ENCODE results near the gene TLN1. TPM values are rescaled to one million over a fixed set of nuclear protein-coding genes. Genes with fewer than 3 reads are reported as not detected.

Gene TLN1
- total RNA-seq, 1 donor from 2014 or later = 226 TPM

DNA sequence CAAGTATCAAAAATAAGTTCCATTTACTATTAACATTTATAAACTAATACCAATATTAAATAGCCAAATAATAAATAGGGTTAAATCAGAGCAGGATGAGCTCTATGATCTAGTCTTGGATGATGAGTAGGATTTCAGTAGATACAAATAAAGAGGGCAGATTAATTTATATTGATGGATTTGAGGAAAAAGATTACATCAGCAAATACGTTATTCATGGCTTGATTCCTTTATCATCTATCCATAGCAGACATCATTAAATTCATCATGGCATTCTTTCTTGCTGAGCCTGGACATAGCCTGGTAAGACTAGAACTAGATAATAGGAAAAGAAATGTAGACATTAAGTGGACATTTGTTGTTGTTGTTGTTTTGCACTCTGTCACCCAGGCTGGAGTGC is 35.5 kb upstream of the TLN1 start:
- TF ChIP-seq CTCF (IDR thresholded peaks at IDR 0.05; ENCODE audit: unreplicated experiment) = no peak
- DNase-seq (ENCODE audit: low spot score in 2 of 2, unreplicated experiment in 2 of 2) = no peak
- no peaks in the 10 kb centered on the region for H3K9me3 Mint-ChIP-seq
- no peak overlapping the region for H3K4me3 Mint-ChIP-seq
- H3K27ac Mint-ChIP-seq = no peak overlapping the region
- no peaks in the 10 kb centered on the region for H3K36me3 Mint-ChIP-seq
- H3K4me1 Mint-ChIP-seq = no peaks in the 10 kb centered on the region
- H3K27me3 Mint-ChIP-seq (ENCODE audit: low read depth) = no peaks in the 10 kb centered on the region

DNA sequence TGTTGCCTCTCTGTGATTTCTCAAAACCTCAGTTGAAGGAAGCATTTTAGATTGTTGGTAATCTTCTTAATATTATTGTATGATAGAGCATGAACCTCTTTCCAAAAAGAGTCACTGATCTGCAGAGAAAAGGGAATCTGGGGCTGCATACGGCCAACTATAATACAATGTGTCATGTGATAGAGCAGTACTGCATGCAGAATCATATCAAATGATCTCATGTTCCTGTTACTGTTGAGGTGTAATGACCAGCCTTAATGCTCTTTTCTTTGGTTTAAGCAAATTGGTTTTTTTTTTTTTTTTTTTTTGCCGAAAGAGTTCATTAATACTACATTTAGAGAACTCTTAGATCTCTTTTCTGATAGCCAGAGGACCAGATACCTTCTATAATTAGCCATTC is 35.0 kb upstream of the TLN1 start:
- DNase-seq (ENCODE audit: low spot score in 2 of 2, unreplicated experiment in 2 of 2) = no peak

GRCh38 chr9:35763803-35764202 is 31.8 kb upstream of the TLN1 start:
- no peak overlapping the region for H3K4me3 Mint-ChIP-seq

More for the DNA sequence above, 35.0 kb upstream of the TLN1 start:
- H3K36me3 Mint-ChIP-seq = no peaks in the 10 kb centered on the region
- H3K4me3 Mint-ChIP-seq = no peak overlapping the region
- H3K9me3 Mint-ChIP-seq = no peaks in the 10 kb centered on the region
- no peak for TF ChIP-seq CTCF (IDR thresholded peaks at IDR 0.05; ENCODE audit: unreplicated experiment)
- no peak overlapping the region for H3K27ac Mint-ChIP-seq
- no peaks in the 10 kb centered on the region for H3K4me1 Mint-ChIP-seq
- no peaks in the 10 kb centered on the region for H3K27me3 Mint-ChIP-seq (ENCODE audit: low read depth)

GRCh38 chr9:35763181-35763580 is 31.2 kb upstream of the TLN1 start:
- no peak for DNase-seq (ENCODE audit: low spot score in 2 of 2, unreplicated experiment in 2 of 2)
- no peaks in the 10 kb centered on the region for H3K27me3 Mint-ChIP-seq (ENCODE audit: low read depth)
- H3K9me3 Mint-ChIP-seq = no peaks in the 10 kb centered on the region
- no peak overlapping the region for H3K27ac Mint-ChIP-seq
- peaks cover 15% of the 10 kb centered on the region for H3K4me1 Mint-ChIP-seq
- no peaks in the 10 kb centered on the region for H3K36me3 Mint-ChIP-seq
- no peak for TF ChIP-seq CTCF (IDR thresholded peaks at IDR 0.05; ENCODE audit: unreplicated experiment)
- no peak overlapping the region for H3K4me3 Mint-ChIP-seq

More at GRCh38 chr9:35763803-35764202, 31.8 kb upstream of the TLN1 start:
- DNase-seq (ENCODE audit: low spot score in 2 of 2, unreplicated experiment in 2 of 2) = no peak
- Mint-ChIP-seq H3K4me1 (peaks cover 10% of the 10 kb centered on the region), H3K36me3 (no peaks in the 10 kb centered on the region), H3K9me3 (no peaks in the 10 kb centered on the region), H3K27me3 (ENCODE audit: low read depth) (no peaks in the 10 kb centered on the region), H3K27ac (no peak overlapping the region)
- TF ChIP-seq CTCF (IDR thresholded peaks at IDR 0.05; ENCODE audit: unreplicated experiment) = no peak

DNA sequence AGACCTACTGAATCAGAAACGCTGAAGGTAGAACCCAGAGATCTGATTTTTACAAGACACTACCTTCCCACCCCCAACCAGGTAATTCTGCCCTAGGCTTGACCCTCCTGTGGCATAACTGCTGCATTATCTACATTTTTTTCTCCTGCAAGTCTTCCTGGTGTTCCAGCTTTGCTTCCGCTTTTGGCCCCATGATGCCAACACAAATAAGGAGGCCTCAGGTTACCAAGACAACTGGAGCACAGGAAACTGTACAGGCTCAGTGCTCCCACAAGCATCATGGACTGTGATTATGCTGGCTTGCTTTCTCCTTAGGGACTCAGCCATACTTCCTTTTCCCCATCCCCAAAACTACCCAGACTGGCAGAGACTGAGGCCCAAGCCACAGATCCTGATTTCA is 28.7 kb upstream of the TLN1 start:
- peaks cover 27% of the 10 kb centered on the region for H3K4me1 Mint-ChIP-seq
- H3K4me3 Mint-ChIP-seq = no peak overlapping the region
- no peaks in the 10 kb centered on the region for H3K27me3 Mint-ChIP-seq (ENCODE audit: low read depth)
- no peaks in the 10 kb centered on the region for H3K9me3 Mint-ChIP-seq
- no peak for DNase-seq (ENCODE audit: low spot score in 2 of 2, unreplicated experiment in 2 of 2)
- peak overlapping the region; percentile 0 for H3K27ac Mint-ChIP-seq
- peaks cover 5% of the 10 kb centered on the region for H3K36me3 Mint-ChIP-seq
- TF ChIP-seq CTCF (IDR thresholded peaks at IDR 0.05; ENCODE audit: unreplicated experiment) = no peak

GRCh38 chr9:35759795-35760194 is 27.8 kb upstream of the TLN1 start:
- TF ChIP-seq CTCF (IDR thresholded peaks at IDR 0.05; ENCODE audit: unreplicated experiment) = no peak
- no peak for DNase-seq (ENCODE audit: low spot score in 2 of 2, unreplicated experiment in 2 of 2)
- Mint-ChIP-seq H3K9me3 (no peaks in the 10 kb centered on the region), H3K4me3 (no peak overlapping the region), H3K36me3 (peaks cover 5% of the 10 kb centered on the region), H3K4me1 (peaks cover 27% of the 10 kb centered on the region), H3K27ac (no peak overlapping the region), H3K27me3 (ENCODE audit: low read depth) (no peaks in the 10 kb centered on the region)

All from mesothelial cell of epicardium (in vitro differentiated cells).